Endothelial cell (in vitro differentiated cells): ENCODE data around the gene TSPAN9. TPM values are rescaled to one million over a fixed set of nuclear protein-coding genes. Genes with fewer than 3 reads are reported as not detected.

ENCODE experiments used
- DNase-seq: peaks from one replicate; pipeline ENCODE4 v3.0.0; 2021; ENCODE audit warnings: low spot score
- H3K27ac Mint-ChIP-seq: one replicate; pipeline ENCODE4 v1.8.0; 2021; ENCODE audit warnings: mixed read lengths, inconsistent platforms; ENCODE audit not compliant: unreplicated experiment
- H3K27me3 Mint-ChIP-seq: one replicate; pipeline ENCODE4 v1.8.0; 2021; ENCODE audit warnings: mild to moderate bottlenecking, moderate library complexity, mixed read lengths, inconsistent platforms; ENCODE audit not compliant: unreplicated experiment
- H3K36me3 Mint-ChIP-seq: one replicate; pipeline ENCODE4 v1.8.0; 2021; ENCODE audit warnings: mild to moderate bottlenecking, low read depth, mixed read lengths, inconsistent platforms; ENCODE audit not compliant: unreplicated experiment
- H3K4me1 Mint-ChIP-seq: one replicate; pipeline ENCODE4 v1.8.0; 2021; ENCODE audit warnings: mild to moderate bottlenecking, mixed read lengths, inconsistent platforms; ENCODE audit not compliant: unreplicated experiment
- H3K4me3 Mint-ChIP-seq: one replicate; pipeline ENCODE4 v1.8.0; 2021; ENCODE audit warnings: mild to moderate bottlenecking, mixed read lengths, inconsistent platforms; ENCODE audit not compliant: unreplicated experiment
- H3K9me3 Mint-ChIP-seq: one replicate; pipeline ENCODE4 v1.8.0; 2021; ENCODE audit warnings: mixed read lengths, inconsistent platforms; ENCODE audit not compliant: unreplicated experiment
- total RNA-seq: library from RNA; stranded (reverse); fragmentation: NEBNext Ultra II Directional; extraction: Animal tissue kit (Norgen Biotek cat#: 25700); gene quantifications from one replicate; pipeline ENCODE4 v1.2.1, GENCODE V29; 2021; ENCODE audit not compliant: unreplicated experiment
- TF ChIP-seq, protein P1 (sequence below): fragments of 200-600 bp; sonication (generic); IDR thresholded peaks from one replicate; pipeline ENCODE4 v1.5.0; 2021; ENCODE audit warnings: antibody characterized with exemption; ENCODE audit not compliant: unreplicated experiment

TSPAN9 gene
- total RNA-seq, 1 donor from 2014 or later, result 116 TPM

- no peak for DNase-seq
- Mint-ChIP-seq H3K9me3 (no peaks in the 10 kb centered on the region), H3K27ac (no peak overlapping the region)
These were observed 182.8 kb downstream of the TSPAN9 start for GRCh38 chr12:3259973-3260372.

GRCh38 chr12:3261782-3262359 is 184.7 kb downstream of the TSPAN9 start:
- Mint-ChIP-seq H3K27me3 (peaks cover 26% of the 10 kb centered on the region), H3K36me3 (peaks cover 34% of the 10 kb centered on the region), H3K9me3 (no peaks in the 10 kb centered on the region), H3K27ac (peak overlapping the region; percentile 61), H3K4me3 (no peak overlapping the region), H3K4me1 (peaks cover 27% of the 10 kb centered on the region)
- no peak for DNase-seq
- TF ChIP-seq, protein P1, sequence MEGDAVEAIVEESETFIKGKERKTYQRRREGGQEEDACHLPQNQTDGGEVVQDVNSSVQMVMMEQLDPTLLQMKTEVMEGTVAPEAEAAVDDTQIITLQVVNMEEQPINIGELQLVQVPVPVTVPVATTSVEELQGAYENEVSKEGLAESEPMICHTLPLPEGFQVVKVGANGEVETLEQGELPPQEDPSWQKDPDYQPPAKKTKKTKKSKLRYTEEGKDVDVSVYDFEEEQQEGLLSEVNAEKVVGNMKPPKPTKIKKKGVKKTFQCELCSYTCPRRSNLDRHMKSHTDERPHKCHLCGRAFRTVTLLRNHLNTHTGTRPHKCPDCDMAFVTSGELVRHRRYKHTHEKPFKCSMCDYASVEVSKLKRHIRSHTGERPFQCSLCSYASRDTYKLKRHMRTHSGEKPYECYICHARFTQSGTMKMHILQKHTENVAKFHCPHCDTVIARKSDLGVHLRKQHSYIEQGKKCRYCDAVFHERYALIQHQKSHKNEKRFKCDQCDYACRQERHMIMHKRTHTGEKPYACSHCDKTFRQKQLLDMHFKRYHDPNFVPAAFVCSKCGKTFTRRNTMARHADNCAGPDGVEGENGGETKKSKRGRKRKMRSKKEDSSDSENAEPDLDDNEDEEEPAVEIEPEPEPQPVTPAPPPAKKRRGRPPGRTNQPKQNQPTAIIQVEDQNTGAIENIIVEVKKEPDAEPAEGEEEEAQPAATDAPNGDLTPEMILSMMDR, result peak; percentile 22

More at GRCh38 chr12:3259973-3260372, 182.8 kb downstream of the TSPAN9 start:
- peaks cover 36% of the 10 kb centered on the region for H3K36me3 Mint-ChIP-seq
- TF ChIP-seq, protein P1, result no peak
- H3K27me3 Mint-ChIP-seq, result peaks cover 29% of the 10 kb centered on the region
- peaks cover 26% of the 10 kb centered on the region for H3K4me1 Mint-ChIP-seq
- H3K4me3 Mint-ChIP-seq, result peak overlapping the region; percentile 24

DNA sequence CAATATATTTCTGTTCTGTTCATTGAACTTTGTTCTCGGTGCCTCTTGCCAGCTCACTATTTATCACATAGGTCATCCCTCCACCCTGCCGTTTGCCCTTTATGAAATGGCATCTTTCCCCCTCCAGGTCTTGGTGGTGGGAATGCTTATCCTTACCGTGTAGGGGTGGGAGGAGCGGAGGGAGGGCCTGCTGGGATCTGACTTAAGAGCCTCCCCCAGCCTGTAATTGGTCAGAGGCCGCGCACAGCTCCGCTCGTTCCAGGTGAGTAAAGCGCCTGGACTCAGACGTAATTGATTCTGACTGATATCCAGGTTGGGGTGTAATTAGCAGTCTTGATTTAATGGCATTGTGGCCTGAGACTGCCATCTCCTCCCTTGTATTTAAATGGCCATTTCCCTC is 185.3 kb downstream of the TSPAN9 start:
- no peak for DNase-seq
- H3K4me1 Mint-ChIP-seq, result peaks cover 25% of the 10 kb centered on the region
- H3K27ac Mint-ChIP-seq, result peak overlapping the region; percentile 61
- TF ChIP-seq, protein P1, result no peak
- H3K36me3 Mint-ChIP-seq, result peaks cover 37% of the 10 kb centered on the region
- H3K27me3 Mint-ChIP-seq, result peaks cover 23% of the 10 kb centered on the region
- H3K9me3 Mint-ChIP-seq, result no peaks in the 10 kb centered on the region
- H3K4me3 Mint-ChIP-seq, result no peak overlapping the region

DNA sequence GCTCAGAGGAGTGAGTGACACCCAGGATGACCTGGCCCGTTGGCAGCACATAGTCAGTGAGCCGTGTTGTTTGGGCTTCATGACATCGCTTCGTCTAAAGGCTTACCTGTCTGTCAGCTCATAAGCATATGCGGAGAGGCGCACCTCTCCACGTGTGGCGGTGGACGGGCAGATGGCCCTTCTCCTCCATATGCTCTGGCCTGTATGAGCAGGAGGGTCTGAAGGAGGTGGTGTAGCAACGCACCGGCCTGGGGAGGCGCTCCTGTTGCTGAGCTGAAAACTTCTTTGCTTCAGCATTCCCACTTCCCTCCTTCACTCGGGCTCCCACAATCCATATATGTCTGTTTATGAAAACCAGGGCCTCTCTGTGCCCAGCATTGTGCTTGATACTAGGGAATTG is 186.1 kb downstream of the TSPAN9 start:
- peaks cover 19% of the 10 kb centered on the region for H3K27me3 Mint-ChIP-seq
- no peak overlapping the region for H3K4me3 Mint-ChIP-seq
- H3K4me1 Mint-ChIP-seq, result peaks cover 26% of the 10 kb centered on the region
- H3K9me3 Mint-ChIP-seq, result no peaks in the 10 kb centered on the region
- no peak overlapping the region for H3K27ac Mint-ChIP-seq
- peaks cover 34% of the 10 kb centered on the region for H3K36me3 Mint-ChIP-seq
- TF ChIP-seq, protein P1, result no peak
- no peak for DNase-seq

- H3K27me3 Mint-ChIP-seq, result peaks cover 15% of the 10 kb centered on the region
- TF ChIP-seq, protein P1, result no peak
- no peaks in the 10 kb centered on the region for H3K9me3 Mint-ChIP-seq
- no peak overlapping the region for H3K4me3 Mint-ChIP-seq
- DNase-seq, result no peak
- peaks cover 26% of the 10 kb centered on the region for H3K4me1 Mint-ChIP-seq
- H3K27ac Mint-ChIP-seq, result no peak overlapping the region
- H3K36me3 Mint-ChIP-seq, result peaks cover 31% of the 10 kb centered on the region
These were observed 187.1 kb downstream of the TSPAN9 start for GRCh38 chr12:3263939-3264922.
